ENCODE results near the gene BCL11A. TPM values are rescaled to one million over a fixed set of nuclear protein-coding genes. Genes with fewer than 3 reads are reported as not detected.
A peak's percentile ranks its signal among the peaks of the same experiment; 100 is the strongest.

The BCL11A gene
- total and polyA plus RNA-seq, 4 donors, result 0.08 to 8.5 (median 0.47) TPM

GRCh38 chr2:60549928-60550177, 3.6 kb downstream of the BCL11A start:
- under 1% methylated on average over 13 of the region's 13 CpGs for WGBS
- DNase-seq (ENCODE audit: low spot score), result no peak
- H3K9me3 ChIP-seq (ENCODE audit: control insufficient read depth in 4 of 4, low read length in 3 of 4), result no peaks in the 10 kb centered on the region
- TF ChIP-seq EGR1 (IDR thresholded peaks at IDR 0.05; ENCODE audit: low read depth in 2 of 2) (no peak), HNF4G (IDR thresholded peaks at IDR 0.05) (no peak), JUND (IDR thresholded peaks at IDR 0.05) (no peak), HNF4A (conservative IDR thresholded peaks at IDR 0.05) (no peak), FOXA2 (IDR thresholded peaks at IDR 0.05) (no peak), NR2F2 (IDR thresholded peaks at IDR 0.05) (no peak), CTCF (IDR thresholded peaks at IDR 0.05; ENCODE audit: low read depth, low read length, missing input control) (no peak), ATF3 (IDR thresholded peaks at IDR 0.05) (no peak), SP1 (IDR thresholded peaks at IDR 0.05) (no peak), REST (IDR thresholded peaks at IDR 0.05) (no peak), GABPA (IDR thresholded peaks at IDR 0.05 in 1 of 2, conservative IDR thresholded peaks at IDR 0.05 in 1 of 2) (no peak), ZBTB33 (IDR thresholded peaks at IDR 0.05) (no peak)
- H3K9ac ChIP-seq (ENCODE audit: low read depth in 1 of 2, low read length in 2 of 2), result peak overlapping the region in 1 of 2 donors; percentile 22
- no peaks in the 10 kb centered on the region for H3K36me3 ChIP-seq (ENCODE audit: control insufficient read depth in 4 of 4, insufficient read depth in 3 of 4, low read depth in 1 of 4, low read length in 3 of 4)
- H3K4me3 ChIP-seq (ENCODE audit: low read depth in 1 of 3, low read length in 3 of 3), result peak overlapping the region; percentile 76 to 94 (median 79)
- no peaks in the 10 kb centered on the region for H3K27me3 ChIP-seq (ENCODE audit: control insufficient read depth in 4 of 4, insufficient read depth in 4 of 4, low read length in 3 of 4)
- H3K27ac ChIP-seq (ENCODE audit: low read depth in 1 of 2, low read length in 2 of 2), result peak overlapping the region; percentile 0 to 25
- H3K4me1 ChIP-seq (ENCODE audit: control insufficient read depth in 4 of 4, insufficient read depth in 4 of 4, low read length in 3 of 4), result peaks cover 25 to 49% (median 36%) of the 10 kb centered on the region in 4 donors

- H3K9me3 ChIP-seq (ENCODE audit: control insufficient read depth in 4 of 4, low read length in 3 of 4), result no peaks in the 10 kb centered on the region
- peak overlapping the region; percentile 0 to 25 for H3K27ac ChIP-seq (ENCODE audit: low read depth in 1 of 2, low read length in 2 of 2)
- peaks cover 23 to 45% (median 31%) of the 10 kb centered on the region in 4 donors for H3K4me1 ChIP-seq (ENCODE audit: control insufficient read depth in 4 of 4, insufficient read depth in 4 of 4, low read length in 3 of 4)
- TF ChIP-seq CTCF (IDR thresholded peaks at IDR 0.05; ENCODE audit: low read depth, low read length, missing input control) (no peak), ZBTB33 (IDR thresholded peaks at IDR 0.05) (no peak), FOXA2 (IDR thresholded peaks at IDR 0.05) (no peak), RAD21 (IDR thresholded peaks at IDR 0.05) (no peak)
- 4% methylated on average over 40 of the region's 40 CpGs for WGBS
- H3K9ac ChIP-seq (ENCODE audit: low read depth in 1 of 2, low read length in 2 of 2), result peak overlapping the region in 1 of 2 donors; percentile 22
- no peaks in the 10 kb centered on the region for H3K36me3 ChIP-seq (ENCODE audit: control insufficient read depth in 4 of 4, insufficient read depth in 3 of 4, low read depth in 1 of 4, low read length in 3 of 4)
- H3K4me3 ChIP-seq (ENCODE audit: low read depth in 1 of 3, low read length in 3 of 3), result peak overlapping the region; percentile 76 to 94 (median 79)
- no peaks in the 10 kb centered on the region for H3K27me3 ChIP-seq (ENCODE audit: control insufficient read depth in 4 of 4, insufficient read depth in 4 of 4, low read length in 3 of 4)
- peak; percentile 52 for DNase-seq (ENCODE audit: low spot score)
Observed at GRCh38 chr2:60549238-60549927, 4.1 kb downstream of the BCL11A start.

All from liver (tissue), 9 donors.